Measurements from ENCODE around the gene UCN3.

DNA sequence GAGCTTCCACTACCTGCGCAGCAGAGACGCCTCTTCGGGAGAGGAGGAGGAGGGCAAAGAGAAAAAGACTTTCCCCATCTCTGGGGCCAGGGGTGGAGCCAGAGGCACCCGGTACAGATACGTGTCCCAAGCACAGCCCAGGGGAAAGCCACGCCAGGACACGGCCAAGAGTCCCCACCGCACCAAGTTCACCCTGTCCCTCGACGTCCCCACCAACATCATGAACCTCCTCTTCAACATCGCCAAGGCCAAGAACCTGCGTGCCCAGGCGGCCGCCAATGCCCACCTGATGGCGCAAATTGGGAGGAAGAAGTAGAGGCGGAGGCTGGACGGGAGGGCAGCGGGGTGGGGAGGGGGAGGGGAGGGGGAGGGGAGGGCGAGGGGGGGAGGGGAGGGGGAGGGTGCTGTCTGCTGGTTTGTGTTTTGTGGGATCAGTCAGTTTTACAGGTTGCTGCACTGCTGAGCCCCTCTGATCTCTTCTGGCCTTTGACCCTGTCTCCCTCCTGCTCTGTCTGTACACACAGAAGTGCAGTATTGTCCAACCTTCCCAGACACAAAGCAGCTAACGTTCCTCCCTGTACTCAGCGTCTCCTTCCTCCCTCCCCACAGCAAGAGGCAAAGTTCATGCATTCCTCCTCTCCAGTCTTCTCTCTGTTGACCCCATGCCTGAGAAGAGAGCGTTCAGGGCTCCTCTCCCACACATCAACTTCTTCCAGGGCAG, 9.3 kb downstream of the UCN3 start:
- TF ChIP-seq, protein P1, sequence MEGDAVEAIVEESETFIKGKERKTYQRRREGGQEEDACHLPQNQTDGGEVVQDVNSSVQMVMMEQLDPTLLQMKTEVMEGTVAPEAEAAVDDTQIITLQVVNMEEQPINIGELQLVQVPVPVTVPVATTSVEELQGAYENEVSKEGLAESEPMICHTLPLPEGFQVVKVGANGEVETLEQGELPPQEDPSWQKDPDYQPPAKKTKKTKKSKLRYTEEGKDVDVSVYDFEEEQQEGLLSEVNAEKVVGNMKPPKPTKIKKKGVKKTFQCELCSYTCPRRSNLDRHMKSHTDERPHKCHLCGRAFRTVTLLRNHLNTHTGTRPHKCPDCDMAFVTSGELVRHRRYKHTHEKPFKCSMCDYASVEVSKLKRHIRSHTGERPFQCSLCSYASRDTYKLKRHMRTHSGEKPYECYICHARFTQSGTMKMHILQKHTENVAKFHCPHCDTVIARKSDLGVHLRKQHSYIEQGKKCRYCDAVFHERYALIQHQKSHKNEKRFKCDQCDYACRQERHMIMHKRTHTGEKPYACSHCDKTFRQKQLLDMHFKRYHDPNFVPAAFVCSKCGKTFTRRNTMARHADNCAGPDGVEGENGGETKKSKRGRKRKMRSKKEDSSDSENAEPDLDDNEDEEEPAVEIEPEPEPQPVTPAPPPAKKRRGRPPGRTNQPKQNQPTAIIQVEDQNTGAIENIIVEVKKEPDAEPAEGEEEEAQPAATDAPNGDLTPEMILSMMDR (IDR thresholded peaks at IDR 0.05; ENCODE audit: poor library complexity, severe bottlenecking): no peak
- TF ChIP-seq POLR2AphosphoS5 (IDR thresholded peaks at IDR 0.05): no peak
- no peak for TF ChIP-seq EP300 (conservative IDR thresholded peaks at IDR 0.05; ENCODE audit: poor library complexity, severe bottlenecking)
